Measurements from ENCODE around the gene CTXND1.

DNA sequence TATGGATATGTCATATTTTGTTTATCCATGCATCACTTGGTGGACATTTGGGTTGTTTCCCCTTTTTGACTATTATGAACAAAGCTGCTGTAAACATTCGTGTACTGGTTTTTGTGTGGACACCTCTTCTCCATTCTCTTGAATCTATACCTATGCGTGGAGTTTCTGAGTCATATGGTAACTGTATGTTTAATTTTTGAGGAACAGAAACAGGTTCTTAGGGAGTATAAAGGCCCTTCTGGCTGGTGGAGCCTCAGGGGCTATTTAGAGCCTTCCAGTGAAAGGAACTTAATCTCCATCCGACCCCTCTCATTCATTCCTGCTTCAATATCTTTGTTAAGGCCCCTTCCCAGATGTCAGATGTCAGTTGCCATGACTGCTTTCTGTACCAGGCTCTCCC, 14.1 kb upstream of the CTXND1 start:
- TF ChIP-seq RCOR1 (IDR thresholded peaks at IDR 0.05; ENCODE audit: insufficient replicate concordance, low read length) (no peak), POLR2A (IDR thresholded peaks at IDR 0.05; ENCODE audit: low read depth, low read length) (no peak), MXI1 (IDR thresholded peaks at IDR 0.05; ENCODE audit: borderline replicate concordance, low read depth, low read length) (no peak), RFX5 (IDR thresholded peaks at IDR 0.05; ENCODE audit: low read depth, low read length) (no peak), FOS (IDR thresholded peaks at IDR 0.05; ENCODE audit: low read depth, low read length) (no peak), RAD21 (IDR thresholded peaks at IDR 0.05; ENCODE audit: low read length) (no peak), MAZ (IDR thresholded peaks at IDR 0.05; ENCODE audit: borderline replicate concordance, low read depth, low read length) (no peak), MAFK (IDR thresholded peaks at IDR 0.05; ENCODE audit: low read depth, low read length) (no peak)
- TF ChIP-seq, protein P1, sequence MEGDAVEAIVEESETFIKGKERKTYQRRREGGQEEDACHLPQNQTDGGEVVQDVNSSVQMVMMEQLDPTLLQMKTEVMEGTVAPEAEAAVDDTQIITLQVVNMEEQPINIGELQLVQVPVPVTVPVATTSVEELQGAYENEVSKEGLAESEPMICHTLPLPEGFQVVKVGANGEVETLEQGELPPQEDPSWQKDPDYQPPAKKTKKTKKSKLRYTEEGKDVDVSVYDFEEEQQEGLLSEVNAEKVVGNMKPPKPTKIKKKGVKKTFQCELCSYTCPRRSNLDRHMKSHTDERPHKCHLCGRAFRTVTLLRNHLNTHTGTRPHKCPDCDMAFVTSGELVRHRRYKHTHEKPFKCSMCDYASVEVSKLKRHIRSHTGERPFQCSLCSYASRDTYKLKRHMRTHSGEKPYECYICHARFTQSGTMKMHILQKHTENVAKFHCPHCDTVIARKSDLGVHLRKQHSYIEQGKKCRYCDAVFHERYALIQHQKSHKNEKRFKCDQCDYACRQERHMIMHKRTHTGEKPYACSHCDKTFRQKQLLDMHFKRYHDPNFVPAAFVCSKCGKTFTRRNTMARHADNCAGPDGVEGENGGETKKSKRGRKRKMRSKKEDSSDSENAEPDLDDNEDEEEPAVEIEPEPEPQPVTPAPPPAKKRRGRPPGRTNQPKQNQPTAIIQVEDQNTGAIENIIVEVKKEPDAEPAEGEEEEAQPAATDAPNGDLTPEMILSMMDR (conservative IDR thresholded peaks at IDR 0.05; ENCODE audit: low read depth, low read length): no peak
- TF ChIP-seq, protein P2, sequence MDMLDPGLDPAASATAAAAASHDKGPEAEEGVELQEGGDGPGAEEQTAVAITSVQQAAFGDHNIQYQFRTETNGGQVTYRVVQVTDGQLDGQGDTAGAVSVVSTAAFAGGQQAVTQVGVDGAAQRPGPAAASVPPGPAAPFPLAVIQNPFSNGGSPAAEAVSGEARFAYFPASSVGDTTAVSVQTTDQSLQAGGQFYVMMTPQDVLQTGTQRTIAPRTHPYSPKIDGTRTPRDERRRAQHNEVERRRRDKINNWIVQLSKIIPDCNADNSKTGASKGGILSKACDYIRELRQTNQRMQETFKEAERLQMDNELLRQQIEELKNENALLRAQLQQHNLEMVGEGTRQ (IDR thresholded peaks at IDR 0.05; ENCODE audit: low read depth, low read length): no peak

Data from IMR-90 (cell line).